ENCODE data around the gene PDZRN3.

PDZRN3 gene

DNA sequence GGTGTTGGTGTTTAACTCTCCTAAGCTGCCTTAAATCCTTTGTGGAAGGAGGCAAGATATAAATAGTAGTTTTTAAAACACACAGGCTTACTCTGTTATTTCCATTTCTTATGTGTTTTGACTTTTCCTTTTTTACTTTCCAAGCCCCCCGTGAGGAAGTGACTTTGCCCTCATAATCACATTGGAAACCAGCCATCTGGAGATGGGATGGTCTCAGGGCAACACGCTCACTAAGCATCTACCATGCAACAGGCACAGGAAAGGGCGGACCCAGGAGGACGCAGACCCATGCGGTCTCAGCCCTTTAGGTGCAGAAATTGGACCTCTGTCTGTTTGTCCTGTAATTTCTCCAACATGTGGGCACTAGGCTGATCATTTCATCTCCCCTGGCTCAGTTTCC is 115.7 kb downstream of the PDZRN3 start:
- Histone ChIP-seq H3K9me3 (no peaks in the 10 kb centered on the region), H3K4me1 (peaks cover 0 to 94% (median 42%) of the 10 kb centered on the region in 4 donors), H3K4me3 (no peak overlapping the region), H3K36me3 (no peaks in the 10 kb centered on the region), H3K27ac (peak overlapping the region; percentile 78 to 93), H3K27me3 (no peaks in the 10 kb centered on the region)
- intact Hi-C loops (cut with DNase I; ENCODE audit: low total_unique reads) = loop anchor here (5.0 kb wide), 1 partner anchor 338 kb away; no protein-coding TSS in a partner anchor
- DNase-seq = no peak
- TF ChIP-seq CTCF (IDR thresholded peaks at IDR 0.05) = no peak

DNA sequence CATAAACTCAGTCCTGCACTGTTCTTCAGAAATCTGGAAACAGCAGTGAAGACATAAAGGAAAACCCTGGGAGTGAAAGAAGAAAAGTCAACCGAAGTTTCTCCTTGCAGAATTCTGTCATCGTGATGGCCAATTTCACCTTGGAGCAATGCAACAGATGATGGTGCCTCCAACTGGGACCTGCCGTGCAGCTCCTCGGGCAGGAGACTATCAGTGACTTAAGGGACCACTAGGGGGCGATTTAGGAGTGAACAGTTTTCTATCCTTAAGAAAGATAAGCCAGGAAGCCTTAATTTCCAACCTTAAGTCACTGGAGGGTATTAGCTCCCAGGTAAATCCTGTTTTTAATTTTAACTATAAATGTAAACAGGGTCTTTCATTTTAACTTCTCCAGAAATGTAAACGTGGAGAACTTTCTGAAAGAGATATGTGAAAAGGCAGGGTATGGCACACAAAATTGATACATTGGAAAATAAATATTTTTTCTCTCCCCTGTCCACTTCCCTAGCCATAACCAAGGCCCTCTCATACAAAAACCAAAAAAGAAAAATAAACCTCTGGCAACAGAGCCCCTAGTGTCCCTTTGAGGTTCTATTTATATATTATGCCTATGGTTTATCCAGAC is 116.3 kb downstream of the PDZRN3 start:
- Histone ChIP-seq H3K4me3 (no peak overlapping the region), H3K9me3 (no peaks in the 10 kb centered on the region), H3K27ac (peak overlapping the region; percentile 78 to 93), H3K36me3 (no peaks in the 10 kb centered on the region), H3K27me3 (no peaks in the 10 kb centered on the region), H3K4me1 (peaks cover 0 to 94% (median 40%) of the 10 kb centered on the region in 4 donors)
- DNase-seq = peak in 1 of 2 donors; percentile 54
- intact Hi-C loops (cut with DNase I; ENCODE audit: low total_unique reads) = loop anchor here (5.0 kb wide), 1 partner anchor 339 kb away; no protein-coding TSS in a partner anchor
- peak; percentile 77 to 79 for TF ChIP-seq CTCF (IDR thresholded peaks at IDR 0.05)

DNA sequence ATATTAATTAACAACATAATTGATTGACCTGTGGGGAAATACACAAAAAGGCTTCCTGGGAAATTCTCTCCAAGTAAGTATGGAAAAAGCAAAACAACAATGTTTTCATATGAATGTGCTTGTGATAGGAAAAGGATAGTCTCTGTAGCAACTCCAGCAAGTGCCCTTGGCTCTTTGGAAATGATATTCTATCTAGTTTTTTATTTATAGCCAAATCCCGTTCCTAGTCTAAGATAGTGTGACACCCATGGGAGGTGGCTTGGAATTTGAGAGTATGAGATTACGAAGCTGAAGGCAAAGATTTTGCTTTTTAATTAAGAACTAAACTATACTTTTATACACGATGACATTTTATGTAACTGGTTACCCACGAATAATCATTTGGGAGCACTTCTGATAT is 119.9 kb downstream of the PDZRN3 start:
- Histone ChIP-seq H3K27ac (peak overlapping the region; percentile 19 to 54), H3K4me1 (peaks cover 0 to 93% (median 33%) of the 10 kb centered on the region in 4 donors), H3K9me3 (no peaks in the 10 kb centered on the region), H3K4me3 (no peak overlapping the region), H3K36me3 (no peaks in the 10 kb centered on the region), H3K27me3 (no peaks in the 10 kb centered on the region)
- intact Hi-C loops (cut with DNase I; ENCODE audit: low total_unique reads) = loop anchor here (5.0 kb wide), 2 partner anchors 342 to 403 kb away; no protein-coding TSS in a partner anchor
- DNase-seq = no peak
- TF ChIP-seq CTCF (IDR thresholded peaks at IDR 0.05) = no peak

DNA sequence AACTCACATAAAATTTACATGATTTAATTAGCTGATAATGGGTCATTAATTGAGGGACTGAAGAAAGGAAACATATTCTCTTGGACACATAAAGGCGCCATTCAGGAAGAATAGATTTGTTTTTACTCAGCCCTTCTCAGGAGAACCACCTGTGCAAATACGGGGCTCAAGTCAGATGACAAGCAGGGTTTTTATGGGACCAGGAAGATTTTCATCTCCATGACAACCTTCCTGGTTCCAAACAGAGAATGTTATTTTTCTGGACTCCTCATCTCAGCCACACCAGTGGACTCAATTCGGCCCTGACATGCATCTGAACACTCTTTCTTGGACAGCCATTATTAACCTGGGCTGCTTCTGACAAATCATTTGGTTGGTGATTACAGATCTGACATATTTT is 120.5 kb downstream of the PDZRN3 start:
- H3K4me3 ChIP-seq = no peak overlapping the region
- no peak for TF ChIP-seq CTCF (IDR thresholded peaks at IDR 0.05)
- DNase-seq = no peak
- H3K9me3 ChIP-seq = no peaks in the 10 kb centered on the region
- H3K4me1 ChIP-seq = peaks cover 0 to 88% (median 31%) of the 10 kb centered on the region in 4 donors
- intact Hi-C loops (cut with DNase I; ENCODE audit: low total_unique reads) = loop anchor here (5.0 kb wide), 1 partner anchor 402 kb away; no protein-coding TSS in a partner anchor
- H3K36me3 ChIP-seq = no peaks in the 10 kb centered on the region
- no peaks in the 10 kb centered on the region for H3K27me3 ChIP-seq
- peak overlapping the region; percentile 19 to 54 for H3K27ac ChIP-seq

DNA sequence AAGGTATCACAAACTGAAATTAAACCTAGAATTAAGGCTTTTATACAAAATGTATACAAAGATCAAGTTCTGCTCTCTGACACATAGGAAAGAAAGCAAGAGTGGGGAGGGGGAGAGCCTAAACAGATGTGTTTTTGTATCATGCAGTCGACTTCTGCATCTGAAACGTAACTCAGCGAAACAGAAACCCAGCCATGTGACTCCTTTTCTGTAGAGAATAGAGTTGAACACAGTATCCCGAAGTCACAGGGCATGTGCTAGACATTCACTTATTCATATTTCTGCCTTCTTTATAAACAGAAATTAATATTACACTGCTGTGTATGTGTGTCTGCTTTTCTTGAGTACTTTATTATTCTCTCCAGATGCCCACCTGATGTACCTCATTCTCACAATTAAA is 121.0 kb downstream of the PDZRN3 start:
- H3K27ac ChIP-seq = peak overlapping the region; percentile 19 to 54
- no peak for DNase-seq

More for the DNA sequence above, 121.0 kb downstream of the PDZRN3 start:
- no peaks in the 10 kb centered on the region for H3K9me3 ChIP-seq
- intact Hi-C loops (cut with DNase I; ENCODE audit: low total_unique reads) = loop anchor here (5.0 kb wide), 1 partner anchor 401 kb away; no protein-coding TSS in a partner anchor
- peaks cover 0 to 83% (median 27%) of the 10 kb centered on the region in 4 donors for H3K4me1 ChIP-seq
- TF ChIP-seq CTCF (IDR thresholded peaks at IDR 0.05) = no peak
- no peaks in the 10 kb centered on the region for H3K27me3 ChIP-seq
- H3K4me3 ChIP-seq = peak overlapping the region in 1 of 2 donors; percentile 18
- H3K36me3 ChIP-seq = no peaks in the 10 kb centered on the region

Measured in tibial artery (tissue), 4 donors.